HG03521 (cell line): ENCODE measurements around the gene GRIK3.
"Not testable (repeated sequence)": the region's sequence is repeated elsewhere in the genome, so short reads cannot be mapped to it uniquely, and the experiment has no call there.

ENCODE experiments used
- ATAC-seq: cut with Tn5 transposase; IDR thresholded peaks from one replicate; pipeline ENCODE4 v1.9.1; 2021; ENCODE audit warnings: mild to moderate bottlenecking, moderate library complexity; ENCODE audit not compliant: unreplicated experiment

Gene GRIK3

GRCh38 chr1:36911561-36912364, 122.6 kb downstream of the GRIK3 start:
- ATAC-seq = no peak

DNA sequence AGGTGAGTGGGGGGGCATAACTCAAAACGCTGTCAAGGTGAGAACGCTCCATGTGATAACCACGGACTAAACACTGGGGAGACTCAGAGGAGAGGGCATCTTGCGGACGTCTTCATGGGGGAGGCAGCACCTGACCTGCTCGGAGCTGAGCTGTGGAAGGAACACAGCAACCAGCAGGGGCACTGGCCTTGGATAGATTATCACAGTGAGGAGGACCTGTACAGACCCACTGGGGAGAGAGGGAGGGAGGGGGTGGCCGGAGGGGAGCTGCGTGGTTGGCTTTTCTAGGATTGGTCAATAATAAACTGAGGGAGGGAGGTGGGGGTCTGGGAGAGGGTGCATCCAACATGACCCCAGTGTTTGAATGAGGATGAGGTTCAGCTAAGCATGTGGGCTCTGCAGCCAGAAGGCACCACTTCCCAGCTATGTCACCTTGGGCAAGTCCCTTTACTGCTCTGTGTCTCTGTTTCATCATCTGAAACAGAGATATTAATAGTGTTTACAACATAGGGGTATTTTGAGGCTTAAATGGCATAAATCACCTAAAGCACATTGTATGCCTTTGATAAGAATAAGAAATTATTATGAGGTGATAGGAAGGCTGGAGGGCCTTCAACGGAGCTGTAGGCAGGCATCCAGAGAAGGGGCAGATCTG, 123.3 kb downstream of the GRIK3 start:
- ATAC-seq = no peak

DNA sequence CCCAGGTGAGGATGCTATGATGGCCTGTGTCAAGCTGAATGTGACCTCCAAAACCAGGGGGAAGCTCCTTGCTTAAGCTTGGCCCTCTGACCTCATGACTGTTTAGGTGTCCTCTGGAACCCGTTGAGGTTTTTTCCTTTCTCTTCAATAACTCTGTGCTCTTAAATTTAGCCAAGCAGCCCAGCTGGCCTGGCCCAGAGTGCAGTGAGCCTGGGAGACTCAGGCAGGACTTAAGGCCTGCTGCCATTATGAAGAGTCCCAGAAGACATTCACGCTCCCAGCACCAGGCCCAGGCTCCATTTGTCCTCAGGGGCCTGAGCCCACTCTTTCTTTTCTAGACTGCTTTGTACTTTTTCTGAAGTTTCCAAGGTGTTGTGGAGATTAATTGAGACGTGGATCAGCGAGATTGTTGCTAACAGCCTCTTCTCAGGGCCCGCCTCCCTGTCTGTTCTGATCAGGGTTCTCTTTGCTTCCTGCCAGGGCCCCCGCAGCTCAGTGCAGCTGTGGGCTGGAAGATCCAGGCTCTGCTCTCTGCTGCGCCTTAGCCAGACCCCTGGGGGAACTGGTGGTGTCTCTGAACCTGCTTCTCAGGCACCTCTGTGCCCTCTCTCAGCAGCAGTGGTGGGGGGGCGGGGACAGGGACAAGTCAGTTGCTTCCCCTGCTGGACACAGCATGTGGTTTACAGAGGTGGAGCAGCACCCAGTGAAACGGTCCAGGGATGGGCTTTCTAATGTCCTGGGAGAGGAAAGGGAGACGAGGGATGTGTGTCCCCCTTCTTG, 124.2 kb downstream of the GRIK3 start:
- no peak for ATAC-seq

- not testable (repeated sequence) for ATAC-seq
Observed at GRCh38 chr1:36909359-36909758, 125.0 kb downstream of the GRIK3 start.

- ATAC-seq = no peak
Observed at GRCh38 chr1:36908096-36908495, 126.2 kb downstream of the GRIK3 start.

DNA sequence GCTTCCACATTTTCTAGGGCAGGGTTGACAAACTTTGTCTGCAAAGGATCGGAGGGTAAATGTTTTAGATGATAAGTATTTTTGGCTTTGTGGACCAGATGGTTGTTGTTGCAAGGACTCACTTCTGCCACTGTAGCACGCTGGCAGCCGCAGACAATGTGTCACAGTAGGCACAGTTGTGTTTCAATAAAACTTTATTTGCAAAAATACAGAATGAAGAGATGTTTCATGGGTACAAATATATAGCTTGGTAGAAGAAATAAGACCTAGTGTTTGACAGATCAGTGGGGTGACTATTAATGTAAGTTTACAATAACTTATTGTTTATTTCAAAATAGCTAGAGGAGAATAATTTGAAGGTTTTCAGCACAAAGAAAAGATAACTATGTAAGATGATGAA, 127.8 kb downstream of the GRIK3 start:
- ATAC-seq = no peak

GRCh38 chr1:36905941-36906340, 128.4 kb downstream of the GRIK3 start:
- ATAC-seq = no peak

DNA sequence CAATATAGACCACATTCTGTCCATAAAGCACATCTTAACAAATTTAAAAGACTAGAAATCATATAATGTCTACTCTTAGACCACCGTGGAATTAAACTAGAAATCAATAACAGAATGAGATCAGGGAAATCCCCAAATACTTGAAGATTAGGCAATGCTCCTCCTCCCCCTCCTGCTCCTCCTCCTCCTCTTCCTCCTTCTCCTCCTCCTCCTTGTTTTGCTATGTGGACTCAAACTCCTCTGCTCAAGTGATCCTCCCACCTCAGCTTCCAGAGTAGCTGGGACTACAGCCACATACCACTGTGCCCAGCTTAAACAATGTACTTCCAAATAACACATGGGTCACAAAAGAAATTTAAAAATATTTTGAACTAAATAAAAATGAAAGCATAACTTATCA, 134.2 kb downstream of the GRIK3 start:
- ATAC-seq = no peak

DNA sequence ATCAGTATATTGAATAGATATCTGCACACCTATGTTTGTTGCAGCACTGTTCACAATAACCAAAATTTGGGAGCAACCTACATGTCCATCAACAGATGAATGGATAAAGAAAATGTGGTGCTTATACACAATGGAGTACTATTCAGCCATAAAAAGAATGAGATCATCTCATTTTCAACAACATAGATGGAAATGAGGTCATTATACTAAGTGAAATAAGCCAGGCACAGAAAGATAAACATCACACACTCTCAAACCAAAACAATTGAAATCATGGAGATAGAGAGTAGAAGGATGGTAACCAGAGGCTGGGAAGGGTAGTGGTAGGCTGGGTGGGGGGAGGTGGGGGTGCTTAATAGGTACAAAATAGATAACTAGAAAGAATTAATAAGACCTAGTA, 136.5 kb downstream of the GRIK3 start:
- ATAC-seq = not testable (repeated sequence)

GRCh38 chr1:36894824-36895223, 139.5 kb downstream of the GRIK3 start:
- ATAC-seq = no peak

DNA sequence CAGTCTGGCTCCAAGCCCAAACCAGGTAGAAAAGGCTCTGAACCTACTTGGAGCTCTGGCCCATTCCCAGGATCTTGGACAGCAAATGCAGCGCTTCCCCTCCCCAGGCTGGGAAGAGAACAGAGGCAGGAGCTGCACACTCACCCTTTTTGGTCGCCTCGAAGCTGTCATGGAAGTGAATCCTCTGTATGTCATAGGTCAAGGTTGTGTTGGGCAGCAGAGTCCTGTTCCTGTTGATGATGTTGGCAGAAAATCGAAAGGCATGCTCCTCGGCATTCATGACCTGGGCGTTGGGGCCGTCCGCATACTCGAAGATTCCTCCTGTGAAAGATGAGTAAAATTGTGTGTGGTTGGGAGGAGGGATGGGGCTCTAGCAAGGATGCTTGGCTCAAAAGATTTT, 143.5 kb downstream of the GRIK3 start:
- no peak for ATAC-seq

DNA sequence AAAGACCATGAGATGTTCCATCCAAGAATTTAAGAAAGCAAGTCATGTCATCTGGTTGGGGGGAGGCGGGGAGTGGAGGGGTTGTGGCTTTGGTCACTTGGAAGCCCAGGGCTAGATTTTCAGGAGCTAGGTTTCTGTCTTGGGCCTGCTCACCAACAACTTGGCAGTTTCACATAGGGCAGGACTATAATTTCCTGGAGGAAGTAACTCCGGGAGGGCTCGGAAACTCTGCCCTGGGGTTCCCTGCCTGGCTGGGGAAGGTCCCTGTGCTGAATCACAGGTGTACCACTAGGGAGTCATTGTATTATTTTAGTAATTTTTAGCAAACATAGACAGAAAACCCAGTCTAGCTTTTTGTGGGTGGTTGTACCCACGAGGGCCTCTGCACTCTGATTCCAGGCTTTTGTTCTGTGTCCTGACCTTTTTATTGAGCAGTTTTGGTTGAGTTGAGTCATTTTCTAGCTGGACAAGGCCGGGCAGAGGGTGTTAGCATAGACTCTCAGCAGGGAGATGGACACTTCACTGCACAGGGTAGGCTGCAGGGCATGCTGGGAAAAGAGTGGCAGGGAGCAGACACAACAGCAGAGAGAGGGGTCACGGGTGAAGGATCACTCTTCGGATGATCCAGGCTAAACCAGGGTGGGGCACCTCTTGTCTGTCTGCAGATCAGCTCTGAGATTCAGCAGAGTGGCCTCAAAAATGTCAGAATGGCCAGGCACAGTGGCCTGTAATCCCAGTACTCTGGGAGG, 144.7 kb downstream of the GRIK3 start:
- ATAC-seq = no peak

GRCh38 chr1:36888811-36889477, 145.4 kb downstream of the GRIK3 start:
- ATAC-seq = no peak

DNA sequence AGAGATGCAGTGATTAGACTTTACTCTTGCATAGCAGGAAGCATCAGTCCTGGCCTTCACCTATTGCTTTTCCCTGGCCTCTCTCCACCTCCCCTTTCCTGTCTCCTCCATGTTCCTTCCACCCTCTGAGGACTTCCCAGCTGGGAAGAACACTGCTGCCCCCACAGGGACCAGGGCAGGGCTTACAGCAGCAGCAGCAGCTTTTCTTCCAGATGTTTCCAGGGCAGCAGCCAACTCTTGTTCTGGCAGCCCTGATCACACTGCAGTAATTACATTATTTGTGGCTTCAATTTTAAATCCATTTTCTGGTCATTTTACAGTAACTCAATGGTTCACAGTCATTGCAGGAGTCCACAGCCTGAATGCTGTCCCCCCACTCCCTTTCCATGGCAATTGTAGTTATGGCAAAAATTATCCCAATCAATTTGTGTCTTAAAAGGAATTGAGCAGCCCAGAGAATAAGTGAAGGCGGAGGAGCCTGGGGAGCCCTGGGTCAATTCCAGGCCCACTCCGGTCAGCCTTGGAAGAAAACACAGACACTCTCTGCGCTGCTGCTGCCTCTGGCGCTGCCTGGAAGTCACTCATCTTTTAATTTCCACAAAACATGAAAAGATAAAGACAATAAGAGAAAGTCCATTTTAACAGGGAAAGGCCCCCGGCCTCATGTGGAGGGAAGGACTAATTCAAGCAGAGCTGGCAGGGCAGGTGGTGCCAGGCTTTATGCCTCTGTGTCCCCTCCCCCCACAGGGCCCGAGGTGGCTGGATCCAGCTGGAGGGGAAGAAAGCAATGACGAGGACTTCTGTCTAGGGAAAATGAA, 148.6 kb downstream of the GRIK3 start:
- no peak for ATAC-seq

DNA sequence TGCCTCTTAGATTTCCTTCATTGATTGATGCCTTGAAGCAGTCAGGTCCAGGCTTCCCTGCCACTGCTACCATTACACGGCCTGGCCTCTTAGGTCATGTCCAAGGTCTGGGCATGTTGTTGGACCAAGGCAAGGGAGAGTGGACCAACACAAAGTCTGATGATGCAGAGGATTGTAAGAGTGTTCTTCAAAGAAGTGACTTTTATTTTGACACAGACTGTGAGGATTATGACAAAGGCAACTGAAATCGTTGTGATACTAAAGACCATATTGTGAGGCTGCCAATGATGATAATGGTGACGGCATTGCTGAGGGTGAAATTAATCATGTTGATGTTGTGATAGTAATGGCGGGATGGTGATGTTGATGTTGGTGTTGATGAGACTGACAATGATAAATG, 149.5 kb downstream of the GRIK3 start:
- no peak for ATAC-seq

- ATAC-seq = no peak
Observed at GRCh38 chr1:36884029-36884701, 150.2 kb downstream of the GRIK3 start.

DNA sequence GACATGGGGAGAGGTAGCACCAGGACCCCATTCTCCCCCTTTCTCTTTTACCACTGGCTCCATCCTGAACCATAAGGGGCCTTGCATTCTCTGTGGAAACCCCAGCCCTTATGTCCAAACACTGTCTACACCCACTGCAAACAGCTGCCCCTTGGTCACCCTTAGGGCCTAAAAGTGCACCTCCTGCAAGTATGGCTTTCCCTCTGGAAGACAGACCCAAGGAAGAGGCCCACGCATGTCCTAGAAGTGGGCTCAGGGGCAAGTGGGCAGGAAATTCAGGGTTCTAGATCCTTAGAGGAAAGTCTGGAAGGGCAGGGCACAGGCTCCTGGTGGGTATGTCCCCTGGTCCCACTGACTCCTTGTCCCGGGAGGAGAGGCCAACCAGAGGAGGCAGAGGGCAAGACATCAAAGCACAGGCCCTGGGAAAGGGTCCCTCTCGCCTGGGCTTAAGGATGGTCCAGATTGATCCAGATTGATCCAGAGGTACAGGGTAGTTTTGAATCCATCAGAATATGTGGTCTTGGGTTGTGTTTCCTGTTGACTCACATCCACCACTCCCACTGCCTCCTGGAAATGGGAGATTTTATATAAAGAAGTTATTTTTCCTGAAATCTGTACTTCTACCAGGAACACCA, 150.9 kb downstream of the GRIK3 start:
- ATAC-seq = no peak

GRCh38 chr1:36882536-36883285, 151.6 kb downstream of the GRIK3 start:
- no peak for ATAC-seq
